Fibroblast of skin of right quadriceps (primary cell): ENCODE data around the gene KRTAP5-7.
"Not testable (repeated sequence)": the region's sequence is repeated elsewhere in the genome, so short reads cannot be mapped to it uniquely, and the experiment has no call there.

ENCODE experiments used
- DNase-seq: peaks from one replicate; pipeline ENCODE4 v3.0.0-alpha.2; 2013

Gene KRTAP5-7, protein sequence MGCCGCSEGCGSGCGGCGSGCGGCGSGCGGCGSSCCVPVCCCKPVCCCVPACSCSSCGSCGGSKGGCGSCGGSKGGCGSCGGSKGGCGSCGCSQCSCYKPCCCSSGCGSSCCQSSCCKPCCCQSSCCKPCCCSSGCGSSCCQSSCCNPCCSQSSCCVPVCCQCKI

DNA sequence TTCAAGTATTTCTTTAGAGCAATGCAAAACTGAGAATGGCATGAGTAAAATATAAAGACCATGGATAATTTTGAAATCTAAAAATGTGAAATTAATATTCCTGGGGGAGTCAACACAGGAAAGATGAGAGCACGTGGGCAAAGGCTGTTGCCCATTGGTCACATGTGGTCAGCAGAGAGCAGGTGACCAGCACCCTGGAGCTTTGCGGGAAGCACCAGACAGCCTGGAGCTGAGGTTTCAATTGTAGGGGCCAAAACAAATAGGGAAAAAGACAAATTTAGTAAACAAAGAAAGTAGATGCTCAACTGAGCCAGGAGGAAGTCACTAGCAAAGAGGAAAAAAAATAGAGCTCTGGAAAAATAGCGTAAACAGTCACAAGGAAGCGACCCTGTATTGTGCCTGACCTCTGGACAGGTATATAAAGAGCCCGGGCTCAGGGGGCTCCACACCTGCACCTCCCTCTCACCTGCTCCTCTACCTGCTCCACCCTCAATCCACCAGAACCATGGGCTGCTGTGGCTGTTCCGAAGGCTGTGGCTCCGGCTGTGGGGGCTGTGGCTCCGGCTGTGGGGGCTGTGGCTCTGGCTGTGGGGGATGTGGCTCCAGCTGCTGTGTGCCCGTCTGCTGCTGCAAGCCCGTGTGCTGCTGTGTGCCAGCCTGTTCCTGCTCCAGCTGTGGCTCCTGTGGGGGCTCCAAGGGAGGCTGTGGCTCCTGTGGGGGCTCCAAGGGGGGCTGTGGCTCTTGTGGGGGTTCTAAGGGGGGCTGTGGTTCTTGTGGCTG, at the start of gene KRTAP5-7:
KRTAP5-7 (plus strand) TSS at position 472 of the 780 bp plus-strand sequence; CDS start at position 506, 34 bp downstream.
- not testable (repeated sequence) for DNase-seq

DNA sequence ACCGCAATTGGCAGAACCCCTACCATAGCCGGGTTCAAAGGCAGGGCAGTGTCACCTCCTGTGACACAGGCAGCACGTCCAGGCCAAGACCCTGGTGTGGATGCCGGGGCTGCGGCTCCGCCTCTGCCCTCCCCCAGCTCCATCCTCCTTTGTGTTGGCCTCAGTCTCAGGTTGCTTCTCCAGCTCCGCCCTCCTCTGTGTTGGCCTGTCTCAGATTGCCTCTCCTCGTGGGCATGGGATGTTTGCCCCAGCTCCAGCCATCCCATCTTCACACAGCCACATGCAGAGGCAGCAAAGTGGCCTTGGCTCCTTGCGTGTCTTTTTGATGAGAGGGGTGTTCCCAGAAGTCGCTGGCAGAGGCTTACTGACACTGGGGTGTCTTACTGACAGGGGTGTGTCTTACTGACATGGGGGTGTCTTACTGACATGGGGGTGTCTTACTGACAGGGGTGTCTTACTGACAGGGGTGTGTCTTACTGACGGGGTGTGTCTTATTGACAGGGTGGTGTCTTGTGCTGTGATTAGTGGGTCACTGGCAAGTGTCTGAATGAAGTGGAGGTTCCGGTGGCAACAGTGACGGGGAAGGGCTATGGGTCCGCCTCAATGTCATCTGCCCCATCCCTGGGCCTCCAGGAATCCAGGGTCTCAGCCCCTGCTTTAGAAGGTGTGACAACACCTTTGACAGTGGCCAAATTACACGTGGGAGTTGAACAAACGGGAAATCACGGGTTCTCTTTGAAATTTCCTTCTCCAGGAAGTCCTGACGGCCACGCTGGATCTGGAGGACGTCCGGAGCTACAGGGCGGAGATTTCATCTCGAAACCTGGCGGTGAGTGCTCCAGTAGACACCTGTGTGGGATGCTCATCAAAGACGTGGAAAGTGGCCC, 49.2 kb upstream of the KRTAP5-7 start:
- DNase-seq: no peak

- no peak for DNase-seq
These were observed 48.6 kb upstream of the KRTAP5-7 start for GRCh38 chr11:71478528-71478840.

- DNase-seq: no peak
These were observed 45.7 kb upstream of the KRTAP5-7 start for GRCh38 chr11:71481101-71481960.

GRCh38 chr11:71482216-71482615, 44.9 kb upstream of the KRTAP5-7 start:
- DNase-seq: no peak

DNA sequence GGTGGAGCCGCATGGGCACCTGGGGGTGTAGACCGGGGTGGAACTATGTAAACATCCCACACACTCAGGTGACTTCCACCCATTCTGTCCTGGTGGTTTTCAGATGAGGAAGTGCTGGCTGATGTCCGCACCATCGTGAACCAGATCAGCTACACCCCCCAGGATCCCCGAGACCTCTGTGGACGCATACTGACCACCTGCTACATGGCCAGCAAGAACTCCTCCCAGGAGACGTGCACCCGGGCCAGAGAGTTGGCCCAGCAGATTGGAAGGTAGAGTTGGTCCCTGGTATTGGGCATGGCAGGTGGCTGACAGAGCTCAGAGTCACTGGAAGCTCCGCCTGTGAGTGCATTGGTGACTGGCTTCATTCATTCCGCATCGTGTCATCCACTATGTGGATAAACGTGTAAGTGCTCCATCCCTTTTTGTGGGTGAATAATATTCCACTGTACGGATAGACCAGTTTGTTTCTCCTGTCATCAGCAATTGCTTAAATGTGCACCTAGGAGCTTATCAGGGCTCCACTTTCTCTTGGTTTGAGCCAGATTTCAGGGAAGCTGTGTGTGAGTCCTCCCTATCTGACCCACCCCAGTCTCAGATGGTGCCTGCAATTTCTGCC, 44.2 kb upstream of the KRTAP5-7 start:
- DNase-seq: no peak

DNA sequence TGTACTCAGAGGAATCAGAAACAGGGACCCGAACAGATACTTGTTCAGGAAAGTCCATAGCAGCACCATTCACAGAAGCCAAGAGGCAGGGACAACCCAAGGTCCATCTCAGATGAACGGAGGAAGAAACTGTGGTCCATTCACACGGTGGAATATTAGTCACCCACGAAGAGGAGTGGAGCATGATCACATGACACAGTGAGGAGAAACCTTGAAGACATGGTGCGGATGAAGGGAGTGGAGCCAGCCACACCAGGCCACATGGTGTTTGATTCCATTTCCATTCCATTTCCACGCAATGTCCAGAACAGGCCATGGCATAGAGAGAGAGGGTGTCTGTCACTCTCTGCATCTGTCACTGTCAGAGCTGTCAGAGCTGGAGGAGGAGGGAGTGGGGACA, 43.4 kb upstream of the KRTAP5-7 start:
- no peak for DNase-seq

DNA sequence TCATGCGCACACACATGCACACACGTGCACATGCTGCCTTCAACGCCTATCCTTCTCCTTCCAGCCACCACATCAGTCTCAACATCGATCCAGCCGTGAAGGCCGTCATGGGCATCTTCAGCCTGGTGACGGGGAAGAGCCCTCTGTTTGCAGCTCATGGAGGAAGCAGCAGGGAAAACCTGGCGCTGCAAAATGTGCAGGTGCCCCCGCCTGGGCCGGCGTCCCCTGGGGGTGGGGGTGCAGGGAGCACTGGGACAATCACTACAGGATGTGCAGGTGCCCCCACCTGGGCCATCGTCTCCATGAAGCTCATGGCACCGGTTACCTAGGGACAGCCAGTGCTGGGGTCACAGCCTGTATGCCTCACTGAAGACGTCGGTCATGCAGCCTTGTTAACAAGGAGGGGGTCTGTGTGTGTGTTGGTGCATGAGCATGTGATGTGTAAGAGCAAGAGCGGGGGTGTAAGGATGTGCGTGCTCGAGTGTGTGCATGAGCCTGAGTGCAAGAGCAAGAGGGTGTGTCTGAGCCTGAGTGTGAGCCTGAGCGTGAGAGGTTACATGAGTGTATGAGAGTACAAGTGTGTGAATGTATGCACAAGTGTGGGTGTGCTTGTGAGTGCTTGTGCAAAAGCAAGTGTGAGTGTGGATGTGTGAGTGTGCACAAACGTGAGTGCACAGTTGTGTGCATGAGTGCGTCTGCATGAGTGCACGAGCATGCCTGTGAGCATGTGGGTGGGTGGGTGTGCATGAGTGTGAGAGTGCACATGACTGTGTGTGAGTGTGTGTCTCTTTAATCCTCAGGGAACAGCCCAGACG, 42.6 kb upstream of the KRTAP5-7 start:
- no peak for DNase-seq

GRCh38 chr11:71485063-71485399, 42.0 kb upstream of the KRTAP5-7 start:
- DNase-seq: no peak

DNA sequence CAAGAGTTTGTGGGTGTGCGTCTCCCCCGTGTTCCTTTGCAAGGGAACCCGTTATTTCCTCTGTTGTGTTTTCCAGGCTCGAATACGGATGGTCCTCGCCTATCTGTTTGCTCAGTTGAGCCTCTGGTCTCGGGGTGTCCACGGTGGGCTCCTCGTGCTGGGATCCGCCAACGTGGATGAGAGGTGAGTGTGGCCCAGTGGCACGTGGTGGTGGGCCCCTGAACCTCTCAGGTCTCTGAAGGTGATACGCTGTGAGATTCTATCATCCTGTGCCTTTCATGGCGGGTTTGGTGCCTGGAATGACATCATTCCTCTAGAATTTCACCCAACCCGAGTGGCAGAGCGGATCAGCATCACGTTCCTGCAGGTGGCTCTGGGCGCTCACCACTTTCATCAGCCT, 41.6 kb upstream of the KRTAP5-7 start:
- DNase-seq: no peak

DNA sequence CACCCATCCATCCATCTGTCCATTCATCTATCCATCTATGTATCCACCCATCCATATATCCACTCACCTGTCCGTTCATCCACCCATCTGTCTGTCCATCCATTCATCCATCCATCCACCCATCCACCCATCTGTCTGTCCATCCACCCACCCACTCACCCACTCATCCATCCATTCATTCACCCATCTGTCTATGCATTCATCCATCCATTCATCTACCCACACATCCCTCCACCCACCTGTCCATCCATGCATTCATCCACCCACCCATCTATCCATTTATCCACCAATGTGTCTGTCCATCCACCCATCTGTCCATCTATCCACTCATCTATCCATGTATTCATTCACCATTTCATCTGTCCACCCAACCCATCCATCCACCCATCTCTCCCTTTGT, 40.7 kb upstream of the KRTAP5-7 start:
- DNase-seq: no peak

DNA sequence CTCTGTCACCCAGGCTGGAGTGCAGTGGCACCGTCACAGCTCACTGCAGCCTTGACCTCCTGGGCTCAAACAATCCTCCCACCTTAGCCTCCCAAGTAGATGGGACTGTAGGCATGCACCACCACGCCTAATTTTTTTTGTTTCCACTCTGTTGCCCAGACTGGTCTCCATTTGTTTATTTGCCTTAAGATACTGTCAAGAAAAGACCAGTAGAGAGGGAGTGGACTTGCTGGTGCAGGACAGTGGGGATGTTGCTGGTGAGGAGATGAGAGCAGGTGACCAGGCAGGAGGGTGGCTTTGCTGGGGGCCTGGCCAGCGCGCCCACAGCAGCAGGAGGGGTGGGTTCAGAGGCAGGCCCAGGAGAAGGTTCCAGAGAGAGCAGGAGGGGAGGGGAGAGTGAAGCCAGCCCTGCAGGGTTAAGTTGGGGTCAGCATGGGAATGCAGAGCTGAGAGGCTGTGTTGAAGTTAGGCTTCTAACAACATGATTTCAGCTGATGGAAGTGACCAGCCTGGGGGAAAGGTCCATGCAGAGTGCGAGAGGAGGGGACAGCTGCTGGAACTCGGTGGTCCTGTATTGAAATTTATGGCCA, 38.3 kb upstream of the KRTAP5-7 start:
- no peak for DNase-seq

DNA sequence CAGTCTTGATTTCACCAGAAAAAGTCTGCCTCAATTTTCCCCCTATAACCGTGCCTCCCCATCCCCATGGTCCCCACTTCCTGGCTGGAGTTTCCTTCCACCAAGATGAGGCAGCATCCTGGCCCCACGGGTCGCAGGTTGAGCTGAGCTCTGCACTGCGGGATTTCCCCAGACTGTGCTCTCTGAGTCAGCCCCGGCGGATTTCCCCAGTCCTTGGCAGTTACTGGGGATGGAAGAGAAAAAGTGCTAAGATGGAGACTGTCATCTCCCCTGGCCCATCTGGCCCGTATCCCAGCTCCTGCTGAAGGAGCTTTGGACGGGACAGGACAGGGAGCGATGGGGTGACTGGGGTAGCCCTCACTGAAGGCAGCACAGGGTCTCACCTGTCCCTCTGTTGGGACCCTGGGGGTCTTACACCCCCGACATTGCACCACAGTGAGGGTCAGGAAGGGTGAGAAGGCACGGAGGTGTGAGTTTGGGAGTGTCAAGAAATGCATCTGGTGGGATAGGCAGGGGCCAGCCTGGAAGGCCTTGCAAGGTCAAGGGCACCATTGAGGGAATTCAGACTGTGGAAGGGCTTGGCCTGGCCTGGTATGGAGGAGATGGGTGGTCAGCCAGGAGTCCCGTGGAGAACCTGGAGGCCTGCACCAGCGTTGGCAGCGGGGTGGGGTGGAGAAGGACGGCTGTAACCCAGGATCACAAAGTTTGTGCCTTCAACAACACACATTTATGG, 37.6 kb upstream of the KRTAP5-7 start:
- peak; percentile 17 for DNase-seq

- no peak for DNase-seq
These were observed 36.9 kb upstream of the KRTAP5-7 start for GRCh38 chr11:71490044-71490730.

DNA sequence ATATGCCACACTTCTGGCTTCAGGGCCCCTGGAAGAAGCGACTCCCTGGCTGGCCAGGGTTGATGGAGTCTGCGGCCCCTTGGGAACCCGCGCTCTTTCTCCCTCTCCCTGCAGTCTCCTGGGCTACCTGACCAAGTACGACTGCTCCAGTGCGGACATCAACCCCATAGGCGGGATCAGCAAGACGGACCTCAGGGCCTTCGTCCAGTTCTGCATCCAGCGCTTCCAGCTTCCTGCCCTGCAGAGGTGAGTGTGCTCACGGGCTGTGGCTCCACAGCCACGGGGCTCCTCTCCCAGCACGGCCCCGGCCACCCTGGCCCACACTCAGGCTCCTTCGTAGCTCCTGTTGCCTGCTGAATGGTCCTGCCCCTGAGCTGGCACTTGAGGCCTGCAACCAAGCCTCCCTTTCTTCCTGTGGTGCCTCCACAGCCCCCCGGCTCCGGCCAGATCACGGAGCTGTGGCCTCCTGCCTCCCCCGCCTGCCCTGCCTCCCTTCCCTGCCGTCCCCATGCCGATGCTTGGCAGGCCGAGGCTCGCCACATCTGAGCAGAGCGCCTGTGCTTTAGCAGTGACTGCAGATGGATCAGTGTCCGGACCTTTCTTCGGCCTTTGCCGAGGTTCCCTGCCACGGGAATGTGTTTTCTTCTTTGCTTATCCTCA, 36.2 kb upstream of the KRTAP5-7 start:
- DNase-seq: no peak

DNA sequence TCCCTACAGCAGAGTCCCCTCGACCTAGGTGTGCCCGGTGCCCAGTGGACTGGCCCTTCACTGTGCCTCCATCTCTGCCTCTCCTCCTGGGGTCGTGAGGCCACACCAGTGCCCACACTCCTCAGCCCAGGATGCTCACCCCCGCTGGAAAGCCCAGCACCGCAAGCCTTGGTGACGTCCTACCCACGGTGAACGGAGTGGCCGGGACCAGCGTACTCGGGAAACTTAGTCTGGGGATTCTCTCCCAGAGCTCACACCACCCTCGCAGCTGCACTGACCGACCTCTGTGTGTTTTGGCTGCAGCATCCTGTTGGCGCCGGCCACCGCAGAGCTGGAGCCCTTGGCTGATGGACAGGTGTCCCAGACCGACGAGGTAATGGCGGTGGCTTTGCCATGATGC, 35.5 kb upstream of the KRTAP5-7 start:
- no peak for DNase-seq

DNA sequence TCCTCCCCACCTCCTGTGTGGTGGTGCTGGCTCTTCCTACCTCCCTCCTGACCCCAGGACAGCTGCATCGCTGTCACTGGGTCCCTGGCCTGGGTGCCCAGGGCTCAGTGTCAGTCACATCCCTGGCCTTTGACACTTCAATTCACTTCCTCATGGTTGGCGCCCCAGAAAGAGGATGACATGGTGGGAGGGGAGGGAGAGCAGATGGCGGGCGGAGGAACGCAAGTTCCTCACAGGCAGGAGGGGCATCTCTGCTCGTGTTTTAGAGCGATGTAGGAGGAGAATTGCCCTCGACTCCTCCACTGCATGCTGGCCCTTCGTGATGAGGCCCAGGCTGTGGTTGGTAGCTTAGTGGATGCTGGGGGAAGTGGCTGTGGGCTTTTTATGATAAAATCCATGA, 35.1 kb upstream of the KRTAP5-7 start:
- DNase-seq: no peak

DNA sequence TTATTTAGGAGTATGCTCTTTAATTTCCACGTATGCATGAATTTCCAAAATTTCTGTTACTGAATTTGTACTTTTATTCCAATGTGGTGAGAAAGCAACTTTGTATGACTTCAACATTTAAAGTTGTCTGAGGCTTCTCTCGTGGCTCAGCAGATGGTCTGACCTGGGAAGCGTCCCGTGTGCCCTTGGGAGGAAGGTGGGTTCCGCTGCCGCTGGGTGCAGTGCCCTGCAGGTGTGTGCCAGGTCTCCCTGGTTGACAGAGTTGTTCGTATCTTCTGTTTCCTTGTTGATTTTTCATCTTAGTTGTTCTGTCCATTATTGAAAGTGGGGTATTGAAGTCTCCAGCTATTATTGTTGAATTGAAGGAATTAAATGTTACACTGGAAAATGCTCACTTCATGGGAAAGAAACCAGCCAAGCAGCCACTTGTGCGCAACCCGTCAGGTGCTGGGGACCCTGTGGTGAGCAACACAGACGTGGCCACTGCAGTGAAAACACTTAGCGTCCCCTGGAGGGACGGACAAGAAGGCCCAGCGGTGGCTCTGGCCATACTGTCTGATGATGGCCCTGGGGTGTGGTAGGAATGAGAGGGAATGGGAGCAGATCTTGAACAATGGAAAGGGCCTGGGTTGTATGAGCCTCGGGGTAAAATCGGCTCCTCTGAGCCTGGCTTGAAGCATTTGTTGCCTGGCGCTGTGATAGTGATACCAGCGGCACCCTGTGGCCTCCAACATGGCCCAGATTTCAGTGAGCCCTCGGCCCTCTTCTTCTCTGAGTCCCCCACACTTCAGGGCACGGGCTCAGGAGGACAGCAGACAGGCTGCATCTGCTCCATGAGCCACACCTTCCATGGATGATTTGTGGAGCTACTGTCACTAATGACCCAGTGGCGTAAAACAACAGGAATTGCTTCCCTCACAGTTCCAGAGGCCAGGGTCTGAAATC, 31.5 kb upstream of the KRTAP5-7 start:
- no peak for DNase-seq
